IPS DF 19.7 (cell line): ENCODE results near the gene ZNF785.
A peak's percentile ranks its signal among the peaks of the same experiment; 100 is the strongest.
"Not testable (repeated sequence)": the region's sequence is repeated elsewhere in the genome, so short reads cannot be mapped to it uniquely, and the experiment has no call there.

Experiments
- DNase-seq: peaks from one replicate; pipeline ENCODE4 v3.0.0-alpha.2; 2013; ENCODE audit warnings: low read depth, low spot score

Gene ZNF785

GRCh38 chr16:30585400-30586191 lies at the start of gene ZNF785:
Gene ZNF785, minus strand, starts transcription at chr16:30585697. Its CDS starts 86 bp downstream, at chr16:30585611.
- DNase-seq: peak; percentile 98

- DNase-seq: no peak
These were observed 48.0 kb upstream of the ZNF785 start for GRCh38 chr16:30633526-30633925.

- not testable (repeated sequence) for DNase-seq
These were observed 47.0 kb upstream of the ZNF785 start for GRCh38 chr16:30632454-30632853.

GRCh38 chr16:30628628-30629540 lies 43.4 kb upstream of the ZNF785 start:
- DNase-seq: no peak

GRCh38 chr16:30626236-30626635 lies 40.7 kb upstream of the ZNF785 start:
- no peak for DNase-seq

GRCh38 chr16:30623536-30624283 lies 38.2 kb upstream of the ZNF785 start:
- DNase-seq: no peak

- no peak for DNase-seq
These were observed 37.0 kb upstream of the ZNF785 start for GRCh38 chr16:30622455-30623032.

GRCh38 chr16:30621765-30622164 lies 36.3 kb upstream of the ZNF785 start:
- no peak for DNase-seq

- no peak for DNase-seq
These were observed 34.7 kb upstream of the ZNF785 start for GRCh38 chr16:30620169-30620568.

- no peak for DNase-seq
These were observed 34.1 kb upstream of the ZNF785 start for GRCh38 chr16:30619638-30620037.

- DNase-seq: no peak
These were observed 33.7 kb upstream of the ZNF785 start for GRCh38 chr16:30619202-30619601.

- DNase-seq: no peak
These were observed 30.0 kb upstream of the ZNF785 start for GRCh38 chr16:30615358-30616091.

- peak; percentile 98 for DNase-seq
These were observed 24.7 kb upstream of the ZNF785 start, which contains the start of gene ZNF689 for GRCh38 chr16:30609926-30610839. Gene ZNF689, minus strand, starts transcription at chr16:30610389. Its CDS starts 348 bp downstream, at chr16:30610041.

GRCh38 chr16:30609002-30609925 lies 23.8 kb upstream of the ZNF785 start:
- no peak for DNase-seq

- DNase-seq: no peak
These were observed 20.5 kb upstream of the ZNF785 start for GRCh38 chr16:30606004-30606403.

- no peak for DNase-seq
These were observed 19.7 kb upstream of the ZNF785 start for GRCh38 chr16:30605158-30605557.

GRCh38 chr16:30604316-30604947 lies 18.9 kb upstream of the ZNF785 start:
- no peak for DNase-seq

- no peak for DNase-seq
These were observed 18.4 kb upstream of the ZNF785 start for GRCh38 chr16:30603945-30604315.
